HG02885 (cell line): Measurements from ENCODE around the gene BRD1.

Experiments used
- ATAC-seq: cut with Tn5 transposase; IDR thresholded peaks from one replicate; pipeline ENCODE4 v1.9.1; 2021; ENCODE audit warnings: mild to moderate bottlenecking; ENCODE audit not compliant: unreplicated experiment, poor library complexity

The BRD1 gene

DNA sequence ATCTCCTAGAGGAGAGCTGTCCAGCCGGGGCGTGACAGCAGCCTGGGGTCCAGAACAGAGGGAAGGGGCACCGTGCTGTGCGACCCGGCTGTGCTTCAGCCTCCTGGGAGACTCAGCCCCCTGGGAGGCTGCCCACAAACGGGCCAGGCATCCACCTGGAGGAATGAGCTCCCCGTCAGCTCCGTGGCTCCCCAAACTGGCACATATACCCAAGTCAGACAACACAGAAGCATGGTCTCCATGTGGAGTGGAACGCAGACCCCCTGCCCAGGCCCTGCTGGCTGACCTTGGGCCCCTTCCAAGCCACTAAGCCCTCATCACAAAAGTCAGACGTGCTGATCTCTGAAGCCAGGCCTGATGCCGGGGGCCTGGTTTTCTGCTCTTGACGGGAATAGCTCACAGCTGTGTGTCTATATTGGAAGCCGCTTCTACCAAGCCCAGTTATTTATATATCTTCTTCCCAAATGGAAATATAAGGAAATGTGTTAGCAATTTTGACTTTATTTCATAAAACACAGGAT lies 91.7 kb downstream of the BRD1 start:
- ATAC-seq = no peak

DNA sequence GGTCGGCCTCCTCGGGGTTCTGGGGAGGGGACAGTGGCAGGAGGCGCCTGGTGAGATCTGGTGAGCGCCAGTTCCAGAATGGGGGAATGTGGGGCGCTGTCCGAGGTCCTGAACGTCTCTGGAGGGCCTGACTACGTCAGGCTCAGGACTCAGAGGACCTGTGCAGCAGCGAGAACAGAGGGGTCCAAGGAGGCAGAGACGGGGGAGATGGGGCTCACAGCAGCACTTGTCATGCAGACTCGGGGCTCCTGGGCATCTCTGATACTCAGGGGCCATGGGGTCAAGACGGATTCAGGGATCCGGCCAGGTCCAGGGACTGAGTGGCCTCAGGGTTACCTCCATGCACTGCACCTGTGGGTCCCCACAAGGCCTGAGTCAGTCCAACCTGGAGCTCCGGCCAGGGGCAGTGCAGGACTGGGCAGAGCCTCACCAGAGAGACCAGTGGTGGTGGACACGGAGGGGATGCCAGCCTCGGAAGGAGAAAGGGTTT lies 92.2 kb downstream of the BRD1 start:
- ATAC-seq = no peak

DNA sequence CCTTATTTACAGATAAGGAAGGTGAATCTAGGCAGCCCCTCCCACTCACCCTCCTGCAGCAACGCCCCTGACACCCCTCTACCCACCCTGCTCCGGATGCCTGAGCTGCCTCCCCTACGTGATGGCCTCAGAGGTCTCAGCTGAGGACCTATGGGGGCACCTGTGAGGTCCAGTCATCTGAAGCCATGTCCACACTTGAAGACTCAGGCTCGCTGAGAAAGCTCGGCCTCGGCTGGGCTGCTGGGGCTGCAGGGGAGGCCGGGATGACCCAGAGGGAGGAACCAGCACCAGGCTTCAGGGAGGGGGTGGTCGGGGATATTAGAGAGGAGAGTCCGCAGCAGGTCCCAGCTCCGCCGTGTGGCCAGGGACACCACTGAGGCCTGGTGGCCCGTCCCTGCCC lies 92.8 kb downstream of the BRD1 start:
- no peak for ATAC-seq

DNA sequence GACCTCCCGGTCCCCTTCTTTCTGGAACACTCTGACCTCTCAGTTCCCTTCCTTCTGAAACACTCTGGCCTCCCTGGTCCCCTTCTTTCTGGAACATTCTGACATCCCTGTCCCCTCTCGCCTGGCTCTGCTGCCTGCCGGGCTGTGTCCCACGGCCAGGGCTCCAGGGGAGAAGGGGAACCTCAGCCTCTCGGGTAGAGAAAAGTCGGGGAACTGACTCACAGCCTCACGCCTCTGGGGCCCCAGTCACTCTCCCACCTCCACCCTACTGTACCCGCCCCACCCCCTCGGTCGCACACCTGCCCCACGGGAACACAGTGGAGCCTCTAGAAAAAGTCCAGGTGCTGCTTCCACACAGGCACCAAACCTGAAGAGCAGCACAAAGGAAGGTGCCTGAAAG lies 93.3 kb downstream of the BRD1 start:
- no peak for ATAC-seq

DNA sequence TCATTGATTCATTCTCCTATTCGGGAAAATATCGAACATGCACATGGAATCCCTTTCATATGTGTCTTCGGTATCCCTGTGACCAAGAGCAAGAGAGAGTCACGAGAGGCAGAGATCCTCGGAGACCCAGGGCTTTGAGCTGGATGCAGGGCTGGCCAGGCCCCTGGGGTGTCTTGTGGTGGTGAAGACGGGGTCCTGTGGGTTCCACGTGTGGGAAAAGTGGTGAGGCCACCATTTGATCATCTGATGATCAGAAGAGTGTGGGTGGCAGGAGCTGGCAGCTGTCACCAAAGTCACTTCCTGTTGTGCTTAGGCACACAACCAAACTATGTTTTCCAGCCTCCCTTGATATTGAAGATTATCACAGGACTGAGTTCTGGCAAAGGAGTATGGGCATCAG lies 94.0 kb downstream of the BRD1 start:
- no peak for ATAC-seq

GRCh38 chr22:49730656-49731055 lies 97.0 kb downstream of the BRD1 start:
- ATAC-seq = no peak

- ATAC-seq = no peak
These were observed 99.0 kb downstream of the BRD1 start for GRCh38 chr22:49728570-49729271.

GRCh38 chr22:49727881-49728569 lies 99.6 kb downstream of the BRD1 start:
- no peak for ATAC-seq

DNA sequence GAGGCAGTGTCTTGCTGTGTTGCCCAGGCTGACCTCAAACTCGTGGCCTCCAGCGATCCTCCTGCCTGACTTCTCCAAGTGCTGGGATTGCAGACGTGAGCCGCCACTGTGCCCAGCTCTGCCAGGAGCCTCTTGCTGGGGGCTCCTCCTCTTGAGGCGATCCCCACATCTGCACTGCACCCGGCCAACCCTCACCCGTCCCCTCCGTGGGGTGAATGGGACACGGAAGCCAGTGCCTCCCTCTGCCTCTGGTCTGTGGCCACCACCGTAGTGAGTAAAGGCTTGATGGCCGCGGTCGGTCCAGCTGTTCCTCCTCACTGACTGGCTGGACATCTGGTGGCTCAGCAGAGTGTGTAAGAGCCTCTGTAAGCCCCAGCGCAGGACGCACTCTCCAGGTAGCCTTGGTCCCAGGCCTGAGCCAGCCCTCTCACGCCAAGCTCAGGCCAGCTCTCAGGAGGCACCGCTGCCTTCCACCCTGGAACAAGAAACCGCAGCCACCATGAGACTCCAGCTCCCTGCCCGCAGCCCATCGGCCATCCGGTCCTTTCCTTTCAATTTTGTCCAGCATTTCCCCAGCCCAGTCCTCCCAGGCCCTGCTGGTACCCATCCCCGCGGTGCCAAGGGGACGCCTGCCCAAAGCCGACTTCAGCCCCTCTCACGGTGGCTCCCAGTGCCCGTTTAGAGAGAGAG lies 100.3 kb downstream of the BRD1 start:
- ATAC-seq = no peak

GRCh38 chr22:49726701-49727101 lies 101.0 kb downstream of the BRD1 start:
- no peak for ATAC-seq

DNA sequence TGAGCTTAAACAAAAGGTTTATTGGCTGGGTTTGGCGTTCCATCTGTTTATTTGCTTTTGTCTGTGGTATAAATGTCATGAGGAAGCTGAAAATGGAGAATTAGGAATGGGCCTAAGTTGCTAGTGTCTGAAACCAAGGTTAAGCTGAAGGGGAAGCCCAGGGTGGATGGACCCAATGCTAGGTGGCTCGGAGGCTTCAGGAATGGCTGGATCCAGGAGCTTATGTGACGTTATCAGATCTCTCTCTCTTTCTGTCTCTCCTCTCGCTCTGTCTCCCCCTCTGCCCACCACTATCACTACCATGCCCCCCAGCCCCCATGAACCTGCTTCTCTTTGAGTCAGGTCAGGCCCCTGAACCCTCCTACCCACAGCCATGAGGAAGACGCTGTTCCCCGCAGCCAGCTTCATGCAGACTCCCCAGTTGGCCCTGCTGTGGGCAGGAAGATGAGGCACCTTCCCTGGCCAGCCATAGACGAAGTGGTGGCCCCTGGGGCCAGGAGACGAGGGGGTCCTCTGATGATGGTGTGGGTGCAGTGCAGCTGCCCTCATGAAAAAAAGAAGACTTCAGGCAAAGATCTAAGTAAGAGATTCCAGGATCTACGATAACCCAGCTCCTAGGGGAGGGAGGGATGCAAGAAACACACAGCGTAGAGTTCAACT lies 101.5 kb downstream of the BRD1 start:
- no peak for ATAC-seq

DNA sequence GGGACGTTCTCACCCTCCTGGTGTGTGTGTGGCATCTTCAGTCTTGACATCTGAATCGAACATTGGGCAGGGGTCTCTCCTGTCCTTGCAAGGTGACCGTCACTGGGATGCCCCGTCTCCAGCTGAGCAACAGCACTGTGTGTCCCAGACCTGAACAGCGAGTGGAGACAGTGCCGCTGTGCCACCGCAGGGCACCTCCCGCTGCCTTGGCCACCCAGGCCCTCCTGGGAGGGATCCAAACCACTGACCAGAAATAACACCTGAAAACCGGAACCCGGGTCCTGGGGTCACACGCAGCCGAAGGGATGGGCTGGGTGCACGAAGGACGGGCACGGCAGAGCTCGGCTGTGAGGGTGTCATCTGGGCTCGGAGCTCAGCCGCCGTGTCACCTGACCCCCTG lies 102.2 kb downstream of the BRD1 start:
- no peak for ATAC-seq

DNA sequence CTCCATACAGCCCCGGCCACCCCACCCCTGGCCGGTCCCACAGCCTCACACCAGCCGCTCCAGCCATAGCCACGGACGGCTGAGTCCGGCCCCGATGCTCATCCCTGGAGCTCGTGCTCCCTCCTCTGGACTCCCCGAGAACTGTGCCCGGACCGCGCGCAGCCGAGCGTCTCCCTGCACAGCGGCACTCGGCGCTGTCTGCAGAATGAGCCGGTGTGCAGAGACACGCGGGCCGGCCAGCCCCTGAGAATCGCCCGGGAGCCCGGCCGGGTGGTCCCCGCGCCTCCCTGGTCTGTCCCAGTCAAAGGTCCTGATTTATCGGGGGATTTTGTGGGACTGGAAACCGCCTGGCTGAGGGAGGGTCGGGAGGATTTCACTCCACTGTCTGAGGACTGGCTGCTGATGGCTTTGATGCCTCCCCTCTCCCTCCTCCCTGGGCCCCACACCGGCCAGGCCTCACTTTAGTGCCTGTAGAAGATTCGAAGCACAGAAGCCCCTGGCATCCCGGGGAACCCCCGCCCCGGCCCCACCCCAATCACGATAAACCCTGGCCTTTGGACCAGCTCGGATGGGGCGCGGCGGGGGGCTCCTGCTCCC lies 102.7 kb downstream of the BRD1 start:
- no peak for ATAC-seq

DNA sequence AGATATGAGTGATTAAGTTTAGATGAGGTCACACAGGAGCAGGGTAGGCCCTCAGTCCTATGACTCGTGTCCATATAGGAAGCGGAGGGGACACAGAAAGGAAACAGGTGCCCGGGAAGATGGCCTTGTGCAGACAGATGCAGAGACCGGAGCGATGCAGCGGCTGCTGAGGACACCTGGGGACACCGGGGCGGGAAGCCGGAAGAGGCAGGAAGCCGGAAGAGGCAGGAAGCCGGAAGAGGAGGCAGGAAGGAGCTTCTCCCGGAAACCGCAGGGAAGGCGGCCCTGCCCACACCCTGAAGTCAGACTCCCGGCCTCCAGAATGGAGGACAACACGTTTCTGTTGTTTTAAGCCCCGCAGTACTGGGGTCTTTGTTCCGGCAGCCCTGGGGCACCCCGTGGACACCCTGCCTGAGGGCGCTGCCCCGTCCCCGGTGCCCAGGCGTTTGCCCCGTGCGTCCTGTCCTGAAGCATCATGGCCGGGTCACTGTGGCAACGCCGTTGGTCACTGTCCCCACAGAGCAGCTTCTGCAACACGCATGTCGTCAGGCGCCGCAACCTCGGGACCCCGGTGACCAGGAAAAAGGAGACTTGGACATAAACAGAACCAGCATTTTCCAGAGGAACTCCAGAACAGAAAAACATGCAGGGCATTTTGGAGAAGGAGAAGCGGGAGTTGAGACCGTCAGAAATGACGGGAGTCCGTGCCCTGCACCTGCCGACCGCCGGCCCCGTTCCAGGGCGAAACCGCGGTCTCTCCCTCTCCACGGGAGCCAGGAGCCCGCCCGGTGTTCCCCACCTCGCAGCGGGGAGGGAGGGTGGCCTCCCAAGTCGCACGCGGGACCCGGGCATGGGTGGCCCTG lies 103.4 kb downstream of the BRD1 start:
- no peak for ATAC-seq

DNA sequence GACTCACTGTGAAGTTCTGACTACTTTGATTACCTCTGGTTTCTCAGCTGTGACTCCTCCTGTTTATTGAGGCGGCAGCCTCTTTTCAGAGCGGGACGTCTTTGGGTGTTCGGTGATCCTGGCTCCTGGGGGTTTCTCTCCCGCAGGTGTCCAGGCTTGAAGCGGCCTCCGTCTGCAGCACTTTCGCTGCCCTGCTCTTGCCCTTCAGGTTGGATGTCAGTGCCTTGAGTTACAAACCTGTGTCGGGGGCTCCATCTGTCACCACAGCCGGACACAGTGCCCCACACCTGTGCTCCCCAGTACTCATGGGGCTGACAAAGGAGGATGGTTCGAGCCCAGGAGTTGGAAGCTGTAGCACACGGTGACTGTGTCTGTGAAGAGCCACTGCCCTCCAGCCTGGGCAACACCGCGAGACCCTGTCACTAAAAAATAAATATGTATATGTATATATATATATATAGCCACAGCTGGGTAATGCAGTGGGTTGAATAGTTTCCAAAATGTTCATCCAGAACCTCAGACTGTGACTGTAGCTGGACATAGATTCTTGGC lies 104.1 kb downstream of the BRD1 start:
- no peak for ATAC-seq
